HepG2 (cell line): ENCODE measurements around the gene NARF. TPM values are rescaled to one million over a fixed set of nuclear protein-coding genes. Genes with fewer than 3 reads are reported as not detected.
A peak's percentile ranks its signal among the peaks of the same experiment; 100 is the strongest.

Source experiments
- ARID5B ChIP-seq: IDR thresholded peaks from 2 replicates; pipeline ENCODE4 v1.4.0; 2020; ENCODE audit warnings: mild to moderate bottlenecking, missing genetic modification reagents
- DR1 ChIP-seq: sonication (generic); formaldehyde crosslinking; IDR thresholded peaks from 2 replicates; pipeline ENCODE4 v1.8.0; 2021; ENCODE audit warnings: mild to moderate bottlenecking, missing genetic modification reagents, inconsistent platforms
- ELF3 ChIP-seq: IDR thresholded peaks from 2 replicates; pipeline ENCODE4 v1.6.1; 2016; ENCODE audit warnings: missing genetic modification reagents, missing compliant biosample characterization
- ETV6 ChIP-seq: sonication (generic); formaldehyde crosslinking; conservative IDR thresholded peaks from 2 replicates; pipeline ENCODE4 v1.4.0; 2020; ENCODE audit warnings: missing genetic modification reagents
- GMEB1 ChIP-seq: sonication (generic); formaldehyde crosslinking; IDR thresholded peaks from 2 replicates; pipeline ENCODE4 v1.5.1; 2020; ENCODE audit warnings: missing genetic modification reagents, mild to moderate bottlenecking, borderline replicate concordance
- MED13 ChIP-seq: sonication (generic); formaldehyde crosslinking; IDR thresholded peaks from 2 replicates; pipeline ENCODE4 v1.5.0; 2020; ENCODE audit warnings: missing genetic modification reagents
- PCBP1 ChIP-seq: fragments of 200-400 bp; formaldehyde crosslinking; IDR thresholded peaks from 2 replicates; pipeline ENCODE4 v1.6.1; 2017; ENCODE audit warnings: mild to moderate bottlenecking, low read depth, low read length, borderline replicate concordance
- PLRG1 ChIP-seq: fragments of 450-650 bp; conservative IDR thresholded peaks from 2 replicates; pipeline ENCODE4 v1.6.1; 2016
- REPIN1 ChIP-seq: sonication (generic); formaldehyde crosslinking; IDR thresholded peaks from 2 replicates; pipeline ENCODE4 v1.8.0; 2022; ENCODE audit warnings: missing genetic modification reagents, low read depth, mild to moderate bottlenecking, borderline replicate concordance
- SIX1 ChIP-seq: sonication (generic); formaldehyde crosslinking; IDR thresholded peaks from 2 replicates; pipeline ENCODE4 v1.4.0; 2020; ENCODE audit warnings: missing genetic modification reagents, borderline replicate concordance
- ZBTB25 ChIP-seq: IDR thresholded peaks from 2 replicates; pipeline ENCODE4 v1.6.1; 2018; ENCODE audit warnings: missing genetic modification reagents
- ZNF124 ChIP-seq: sonication (generic); formaldehyde crosslinking; IDR thresholded peaks from 2 replicates; pipeline ENCODE4 v1.4.0; 2020; ENCODE audit warnings: missing genetic modification reagents
- ZNF234 ChIP-seq: sonication (generic); formaldehyde crosslinking; conservative IDR thresholded peaks from 2 replicates; pipeline ENCODE4 v1.5.1; 2020; ENCODE audit warnings: mild to moderate bottlenecking, missing genetic modification reagents
- ZNF326 ChIP-seq: sonication (generic); formaldehyde crosslinking; IDR thresholded peaks from 2 replicates; pipeline ENCODE4 v1.4.0; 2020; ENCODE audit warnings: missing genetic modification reagents, borderline replicate concordance
- ZNF646 ChIP-seq: sonication (generic); formaldehyde crosslinking; IDR thresholded peaks from 2 replicates; pipeline ENCODE4 v1.9.0; 2021; ENCODE audit warnings: mild to moderate bottlenecking, missing genetic modification reagents
- ZNF768 ChIP-seq: sonication (generic); formaldehyde crosslinking; IDR thresholded peaks from 2 replicates; pipeline ENCODE4 v1.4.0; 2020; ENCODE audit warnings: missing genetic modification reagents
- polyA plus RNA-seq, 8 experiments: library from polyadenylated mRNA; depleted of rRNA in 3 of 8; stranded (reverse) in 7 of 8; unstranded in 1 of 8; fragments of >200 nt; fragmentation: Illumina TruSeq in 4 of 8; extraction: Trizol in 4 of 8; gene quantifications; 2 replicates each; pipeline versions ENCODE4 v1.2.1 to v1.2.3, GENCODE V29; 2011 to 2016; ENCODE audit warnings: low read depth in 4 of 8, missing spikeins in 1 of 8, mixed read lengths in 1 of 8; ENCODE audit not compliant: insufficient read depth in 1 of 8
- total RNA-seq, 5 experiments: library from RNA; depleted of rRNA; stranded (reverse); fragments of >200 nt; fragmentation: Illumina TruSeq; extraction: Trizol; gene quantifications; 2 replicates each; pipeline ENCODE4 v1.2.3, GENCODE V29; 2016; ENCODE audit warnings: low read depth in 1 of 5

Gene NARF
- total and polyA plus RNA-seq, 2 of the 13 experiments (the other 11 are each of a cell fraction or from before 2014, with no cell fraction given): 61.1 to 144 TPM

- no peak for TF ChIP-seq ZBTB25 (CRISPR knock-in tag)
- peak; percentile 38; the same call in 1 of the 2 replicates for TF ChIP-seq REPIN1 (CRISPR knock-in tag)
- no peak; the same call in 1 of the 2 replicates for TF ChIP-seq ZNF124
- TF ChIP-seq ETV6 (CRISPR knock-in tag): 0 out of 2 replicates have a peak, but pooled peaks have one; percentile 16
- TF ChIP-seq DR1 (CRISPR knock-in tag): peak; percentile 54
- no peak for TF ChIP-seq PCBP1
- TF ChIP-seq MED13: peak; percentile 49; the same call in 1 of the 2 replicates
- 0 out of 2 replicates have a peak, but pooled peaks have one; percentile 51 for TF ChIP-seq ZNF646 (CRISPR knock-in tag)
- TF ChIP-seq ZNF326 (CRISPR knock-in tag): no peak
- no peak for TF ChIP-seq ZNF768 (CRISPR knock-in tag)
- peak; percentile 56; the same call in 1 of the 2 replicates for TF ChIP-seq ARID5B (CRISPR knock-in tag)
- TF ChIP-seq PLRG1: no peak
- TF ChIP-seq GMEB1: peak; percentile 38; the same call in 1 of the 2 replicates
- TF ChIP-seq ZNF234: no peak
- TF ChIP-seq ELF3 (CRISPR knock-in tag): 0 out of 2 replicates have a peak, but pooled peaks have one; percentile 48
- TF ChIP-seq SIX1 (CRISPR knock-in tag): peak; percentile 96
Measured at GRCh38 chr17:82461827-82462524, 3.4 kb downstream of the NARF start (continued).
